ENCODE results near the gene SEC14L5.

The SEC14L5 gene

GRCh38 chr16:5011637-5012036, 53.5 kb downstream of the SEC14L5 start:
- DNase-seq (ENCODE audit: low read depth): no peak
- H3K4me3 ChIP-seq (ENCODE audit: low read depth, low read length): no peak overlapping the region
- TF ChIP-seq CTCF (IDR thresholded peaks at IDR 0.05; ENCODE audit: insufficient read depth, low read depth, low read length, missing control alignments): no peak

DNA sequence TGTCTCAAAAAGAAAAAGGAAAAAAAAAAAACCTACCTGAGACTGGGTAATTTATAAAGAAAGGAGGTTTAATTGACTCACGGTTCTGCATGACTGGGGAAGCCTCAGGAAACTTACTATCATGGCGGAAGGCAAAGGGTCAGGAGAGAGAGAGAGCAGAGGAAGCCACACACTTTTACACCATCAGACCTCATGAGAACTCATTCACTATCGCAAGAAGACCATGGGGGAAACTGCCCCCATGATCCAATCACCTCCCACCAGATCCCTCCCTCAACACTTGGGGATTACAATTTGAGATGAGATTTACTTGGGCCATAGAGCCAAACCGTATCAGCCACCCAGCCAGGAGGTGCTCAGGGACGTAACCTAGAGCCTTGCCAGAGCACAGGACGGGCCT, 54.8 kb downstream of the SEC14L5 start:
- DNase-seq (ENCODE audit: low read depth): no peak
- H3K4me3 ChIP-seq (ENCODE audit: low read depth, low read length): no peak overlapping the region
- no peak for TF ChIP-seq CTCF (IDR thresholded peaks at IDR 0.05; ENCODE audit: insufficient read depth, low read depth, low read length, missing control alignments)

- no peak overlapping the region for H3K4me3 ChIP-seq (ENCODE audit: low read depth, low read length)
- TF ChIP-seq CTCF (IDR thresholded peaks at IDR 0.05; ENCODE audit: insufficient read depth, low read depth, low read length, missing control alignments): no peak
- no peak for DNase-seq (ENCODE audit: low read depth)
These were observed 57.2 kb downstream of the SEC14L5 start for GRCh38 chr16:5015351-5015750.

DNA sequence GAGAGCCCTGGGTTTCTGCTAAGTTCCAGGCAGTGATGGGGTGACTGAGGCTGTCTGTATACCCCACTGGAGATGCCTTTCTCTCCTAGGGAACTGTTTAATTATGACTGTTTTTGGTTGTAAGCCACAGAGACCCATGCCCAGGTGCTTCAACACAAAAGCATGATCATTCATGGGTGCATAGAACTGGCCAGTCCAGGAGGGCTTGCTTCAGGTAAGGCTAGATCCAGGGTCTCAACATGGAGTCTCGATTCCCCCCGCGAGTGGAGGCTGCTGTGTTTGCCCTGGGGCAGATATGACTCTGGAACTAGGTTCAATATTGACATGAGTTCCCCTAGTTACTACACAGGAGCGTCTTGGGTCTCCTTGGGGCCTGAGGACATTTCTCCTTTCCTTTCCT, 57.8 kb downstream of the SEC14L5 start:
- no peak for TF ChIP-seq CTCF (IDR thresholded peaks at IDR 0.05; ENCODE audit: insufficient read depth, low read depth, low read length, missing control alignments)
- no peak overlapping the region for H3K4me3 ChIP-seq (ENCODE audit: low read depth, low read length)
- no peak for DNase-seq (ENCODE audit: low read depth)

- no peak for TF ChIP-seq CTCF (IDR thresholded peaks at IDR 0.05; ENCODE audit: insufficient read depth, low read depth, low read length, missing control alignments)
- DNase-seq (ENCODE audit: low read depth): no peak
- H3K4me3 ChIP-seq (ENCODE audit: low read depth, low read length): no peak overlapping the region
These were observed 59.0 kb downstream of the SEC14L5 start for GRCh38 chr16:5016967-5017677.

GRCh38 chr16:5017678-5017969, 59.5 kb downstream of the SEC14L5 start:
- H3K4me3 ChIP-seq (ENCODE audit: low read depth, low read length): no peak overlapping the region
- DNase-seq (ENCODE audit: low read depth): no peak
- no peak for TF ChIP-seq CTCF (IDR thresholded peaks at IDR 0.05; ENCODE audit: insufficient read depth, low read depth, low read length, missing control alignments)

DNA sequence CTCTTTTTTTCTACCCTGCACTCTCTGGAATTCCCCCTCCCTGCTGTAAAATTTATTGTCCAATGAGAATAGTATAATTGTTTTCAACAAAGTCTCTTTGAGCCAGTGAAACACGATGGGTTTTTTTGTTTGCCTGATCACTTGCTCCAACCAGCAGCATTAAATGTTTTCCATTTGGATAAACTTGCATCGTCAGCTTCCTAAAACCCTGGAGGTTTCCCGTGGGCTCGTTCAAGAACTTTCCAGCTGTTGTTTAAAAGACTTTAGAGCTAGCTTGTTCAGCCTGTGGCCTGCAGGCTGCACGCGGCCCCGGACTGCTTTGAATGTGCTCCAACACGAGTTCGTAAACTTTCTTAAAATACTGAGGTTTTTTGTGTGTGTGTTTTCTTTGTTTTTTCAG, 60.7 kb downstream of the SEC14L5 start:
- no peak for DNase-seq (ENCODE audit: low read depth)
- no peak overlapping the region for H3K4me3 ChIP-seq (ENCODE audit: low read depth, low read length)
- TF ChIP-seq CTCF (IDR thresholded peaks at IDR 0.05; ENCODE audit: insufficient read depth, low read depth, low read length, missing control alignments): no peak

Measured in GM12865 (cell line).